IPS DF 4.7 (cell line): ENCODE results near the gene PTGIS.

Experiments
- DNase-seq: peaks from one replicate; pipeline ENCODE4 v3.0.0-alpha.2; 2013; ENCODE audit warnings: low spot score; ENCODE audit errors: extremely low read depth

Gene PTGIS

DNA sequence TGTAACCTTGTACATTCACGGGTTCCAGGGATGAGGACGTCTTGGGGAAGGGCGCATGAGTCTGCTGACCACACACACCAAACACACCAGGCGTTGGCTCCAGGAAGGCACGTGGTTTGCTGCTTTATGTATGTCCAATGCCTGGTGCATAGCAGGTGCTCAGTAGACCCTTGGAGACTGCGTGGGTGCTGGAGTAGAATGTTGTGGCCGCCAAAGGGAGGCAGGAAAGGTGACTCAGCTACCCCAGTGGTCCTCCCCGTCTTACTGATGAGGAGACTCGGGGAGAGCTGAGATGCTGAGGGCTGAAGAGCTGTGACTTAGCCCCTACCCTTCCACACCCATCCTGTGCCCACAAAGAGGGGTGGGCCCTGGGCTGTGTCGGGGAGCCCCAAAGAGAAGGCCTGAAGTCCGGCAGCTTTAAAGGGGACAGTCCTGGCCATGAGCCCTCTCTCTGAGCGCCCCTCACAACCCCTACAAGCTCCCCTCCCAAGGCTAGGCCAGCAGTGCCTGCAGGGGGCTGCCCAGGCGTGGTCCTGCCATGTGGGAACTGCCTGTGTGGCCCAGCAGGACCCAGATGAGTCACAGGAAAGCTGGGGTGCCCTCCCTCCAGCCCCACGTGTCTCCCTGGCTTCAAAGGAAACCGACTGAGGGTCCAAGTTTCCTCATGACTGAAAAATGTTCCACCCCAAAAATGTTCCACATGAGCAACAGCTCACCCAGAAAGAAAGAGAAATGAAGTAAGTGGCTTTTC lies 28.0 kb upstream of the PTGIS start:
- no peak for DNase-seq

DNA sequence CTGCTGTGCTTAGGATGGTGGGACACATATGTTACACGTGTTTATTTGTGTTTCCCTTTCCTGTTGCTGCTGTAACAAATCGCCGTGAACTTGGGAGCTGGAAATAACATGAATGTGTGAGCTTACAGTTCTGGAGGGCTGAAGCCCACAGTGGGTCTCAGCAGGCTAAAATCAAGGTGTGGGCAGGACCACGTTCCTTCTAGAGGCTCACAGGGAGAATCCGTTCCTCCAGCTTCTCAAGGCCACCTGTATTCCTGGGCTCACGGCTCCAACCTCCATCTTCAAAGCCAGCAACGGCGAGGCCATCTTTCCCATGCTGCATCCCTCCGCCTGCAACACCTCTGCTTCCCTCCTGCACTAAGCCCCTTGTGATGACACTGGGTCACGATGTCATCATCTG lies 27.4 kb upstream of the PTGIS start:
- DNase-seq, result no peak

DNA sequence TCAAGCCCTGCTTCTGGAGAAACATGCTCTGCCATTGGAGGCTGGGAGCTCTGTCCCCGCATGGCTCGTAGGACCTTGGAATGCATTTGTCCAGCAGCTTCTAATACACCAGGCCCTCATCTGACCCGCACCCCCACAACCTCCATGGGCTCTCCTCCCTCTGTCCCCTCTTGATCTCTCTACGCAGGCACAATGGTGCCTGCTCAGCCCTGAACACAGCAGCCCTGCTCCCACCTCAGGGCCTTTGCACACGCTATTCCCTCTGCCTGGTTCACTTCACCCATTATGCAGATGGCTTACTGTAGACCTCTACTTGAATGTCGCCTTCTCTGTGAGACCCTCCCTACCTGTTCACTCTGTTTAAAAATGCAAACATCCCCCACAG lies 27.0 kb upstream of the PTGIS start:
- DNase-seq, result no peak

DNA sequence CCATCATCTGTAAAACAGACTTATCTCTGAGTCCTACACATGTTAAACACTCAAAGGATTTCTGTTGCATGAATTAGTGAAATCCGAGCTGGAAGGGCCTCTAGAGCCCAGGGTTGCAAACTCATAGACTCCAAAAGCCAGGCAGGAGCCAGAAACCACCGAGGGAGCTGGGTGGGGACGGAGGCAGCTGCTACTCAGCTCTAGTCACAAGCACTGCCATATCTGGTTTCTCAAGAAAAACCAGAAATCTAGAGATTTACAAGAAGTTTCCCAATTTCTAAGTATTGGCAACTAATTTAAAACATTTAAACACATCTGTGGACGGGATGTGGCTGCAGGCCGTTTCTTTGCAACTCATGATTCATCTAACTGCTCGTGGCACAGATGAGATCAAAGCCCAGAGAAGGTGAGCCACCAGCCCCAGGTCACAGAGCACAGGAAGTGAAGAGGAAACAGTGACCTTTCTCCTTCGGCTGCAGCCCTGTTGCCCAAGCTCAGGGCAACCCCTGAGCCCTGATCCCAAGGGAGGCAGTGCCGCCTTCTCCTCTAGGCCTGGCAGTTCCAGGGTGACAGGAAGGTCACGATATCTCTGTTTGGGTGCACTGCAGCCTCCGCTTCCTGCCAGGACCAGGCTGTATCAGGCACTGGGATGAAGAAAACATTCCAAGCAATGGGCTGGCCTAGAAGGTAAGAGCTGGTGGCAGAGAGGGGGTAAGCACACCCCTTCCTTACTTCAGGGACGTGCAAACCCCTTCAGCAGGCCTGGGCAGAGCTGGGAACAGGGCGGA lies 26.4 kb upstream of the PTGIS start:
- DNase-seq, result no peak

DNA sequence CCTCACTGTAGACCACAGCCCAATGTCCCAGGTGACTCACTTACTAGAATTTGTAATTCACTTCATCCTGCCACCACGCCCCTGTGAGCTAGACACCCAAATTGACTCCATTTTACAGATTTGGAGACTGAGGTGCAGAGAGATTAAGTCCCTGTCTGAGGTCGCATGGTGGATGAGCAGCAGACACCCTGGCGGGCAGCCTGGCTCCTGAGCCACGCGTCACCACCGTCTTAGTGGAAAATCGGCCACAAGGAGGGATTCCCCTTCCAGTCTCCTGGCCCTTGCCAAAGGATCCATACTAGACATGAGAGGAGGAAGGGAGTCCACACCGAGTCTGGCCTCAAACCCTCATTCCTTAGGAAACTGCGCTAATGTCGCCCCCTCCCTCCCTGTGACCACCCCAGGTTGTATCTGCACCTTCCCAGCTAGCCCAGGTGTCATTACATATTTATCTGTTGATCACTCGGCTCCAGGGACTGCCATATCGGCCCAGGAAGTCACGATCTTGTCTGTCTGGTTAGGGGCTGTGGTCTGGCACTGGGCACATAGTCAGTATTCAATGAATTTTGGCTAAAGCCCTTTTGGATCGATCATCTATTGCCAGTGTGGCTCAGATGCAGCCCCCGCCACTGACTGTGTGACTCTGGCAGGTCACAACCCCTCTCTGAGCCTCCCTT lies 25.7 kb upstream of the PTGIS start:
- no peak for DNase-seq

DNA sequence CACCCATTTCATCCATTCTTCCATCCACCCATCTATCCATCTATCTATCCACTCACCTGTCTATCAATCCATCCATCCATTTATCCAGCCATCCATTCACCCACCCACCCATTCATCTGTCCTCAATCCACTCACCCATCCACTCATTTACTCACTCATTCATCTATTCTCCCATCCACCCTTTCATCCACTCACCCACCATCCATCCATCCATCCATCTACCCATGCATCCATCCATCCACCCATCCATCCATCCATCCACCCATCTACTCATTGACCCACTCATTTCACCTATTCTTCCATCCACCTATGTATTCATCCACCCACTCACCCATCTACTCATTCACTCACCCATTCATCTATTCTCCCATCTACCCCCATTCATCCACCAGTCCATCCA lies 24.2 kb upstream of the PTGIS start:
- DNase-seq, result no peak

DNA sequence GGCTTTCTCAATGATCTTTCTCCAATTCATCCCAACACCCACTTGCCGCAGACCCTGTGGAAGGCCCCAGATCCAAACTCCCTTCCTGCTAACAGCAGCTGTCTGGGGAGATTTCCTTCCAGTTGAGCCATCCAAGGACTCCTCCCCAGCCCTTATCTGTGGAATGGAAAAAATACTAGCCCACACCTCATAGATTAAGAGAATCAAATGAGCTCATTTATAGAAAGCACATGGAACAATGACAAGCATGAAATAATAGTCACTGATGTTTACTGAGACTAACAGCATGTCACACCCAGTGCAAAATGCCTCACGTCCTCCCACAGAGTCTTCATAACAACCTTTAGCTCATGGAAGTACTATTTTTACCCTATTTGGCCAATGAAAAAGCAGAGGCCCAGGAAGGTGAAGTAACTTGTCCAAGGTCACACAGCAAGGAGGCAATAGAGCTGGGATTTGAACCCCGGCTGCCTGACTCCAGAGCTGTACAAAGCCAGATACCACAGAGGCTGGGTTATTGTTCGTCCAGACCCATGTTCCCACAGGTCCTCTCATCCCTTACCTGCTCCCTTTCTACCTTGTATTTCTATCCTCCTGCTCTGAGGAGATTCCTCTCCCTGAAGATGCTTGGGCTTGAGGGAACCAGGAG lies 23.4 kb upstream of the PTGIS start:
- DNase-seq, result no peak

DNA sequence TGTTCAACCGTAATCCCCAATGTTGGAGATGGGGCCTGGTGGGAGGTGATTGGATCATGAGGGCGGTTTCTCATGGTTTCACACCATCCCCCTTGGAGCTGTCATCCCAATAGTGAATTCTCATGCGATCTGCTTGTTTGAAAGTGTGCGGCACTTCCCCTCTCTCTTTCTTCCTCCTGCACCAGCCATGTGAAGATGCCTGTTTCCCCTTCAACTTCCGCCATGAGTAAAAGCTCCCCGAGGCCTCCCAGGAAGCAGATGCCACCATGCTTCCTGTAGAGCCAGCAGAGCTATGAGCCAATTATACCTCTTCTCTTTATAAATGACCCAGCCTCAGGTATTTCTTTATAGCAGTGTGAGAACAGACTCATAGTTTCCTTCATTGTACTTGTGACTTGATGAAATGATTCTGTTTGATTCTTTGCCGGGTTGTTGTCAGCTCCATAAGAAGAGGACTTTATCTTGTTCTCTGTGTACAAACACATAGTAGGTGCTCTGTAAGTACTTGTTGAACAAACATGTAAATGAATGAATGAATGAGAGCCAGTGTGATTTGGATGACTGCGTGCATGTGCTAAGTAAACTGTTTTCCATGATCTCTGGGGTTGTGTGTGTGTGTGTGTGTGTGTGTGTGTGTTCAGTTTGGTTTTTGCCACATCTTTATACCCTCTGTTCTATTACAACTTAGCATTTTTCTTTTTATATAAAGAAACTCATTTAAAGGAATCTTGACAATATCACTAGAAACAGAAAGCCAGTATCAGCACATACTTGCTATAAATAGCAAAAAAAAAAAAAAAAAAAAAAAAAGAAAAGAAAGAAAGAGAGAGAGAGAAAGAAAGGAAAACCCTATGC lies 22.5 kb upstream of the PTGIS start:
- DNase-seq, result no peak

DNA sequence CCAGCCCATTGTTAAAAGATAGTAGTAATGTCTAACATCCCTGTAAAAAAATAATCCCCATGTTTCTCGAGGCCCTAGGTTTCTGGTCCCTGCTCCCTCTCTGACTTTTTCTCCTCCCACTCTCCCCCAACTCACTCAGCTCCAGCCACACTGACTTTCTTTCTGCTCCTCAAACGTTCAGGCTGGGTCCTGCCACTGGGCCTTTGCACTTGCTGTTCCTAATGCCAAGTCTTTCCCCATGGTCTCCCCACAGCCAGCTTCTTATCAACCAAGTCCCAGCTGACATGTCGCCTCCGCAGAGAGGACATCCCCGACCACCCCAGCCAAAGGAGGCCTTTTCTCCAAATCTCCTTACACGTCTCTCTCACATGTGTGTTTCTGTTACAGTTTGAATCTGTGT lies 21.8 kb upstream of the PTGIS start:
- DNase-seq, result no peak

DNA sequence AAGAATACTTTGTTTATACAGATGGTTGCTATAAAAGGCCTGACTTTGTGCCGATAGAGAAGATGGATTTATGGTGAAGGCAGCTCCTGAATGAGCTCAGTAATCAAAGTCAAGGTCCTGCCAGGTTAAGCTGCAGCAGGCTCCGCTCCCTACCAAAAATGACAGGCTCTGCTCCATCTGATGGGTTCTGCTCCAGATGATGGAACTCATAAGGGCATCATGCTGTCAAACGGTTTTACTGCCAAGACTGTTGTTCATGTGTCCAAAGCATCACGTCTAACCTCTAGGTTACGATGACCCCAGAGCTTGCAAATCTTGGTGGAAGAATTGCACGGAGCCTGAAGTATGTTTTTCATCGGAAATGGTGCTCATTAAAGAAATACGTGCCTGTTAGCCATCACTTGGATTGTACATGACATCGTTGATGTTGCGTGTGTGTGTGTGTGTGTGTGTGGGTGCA lies 19.2 kb upstream of the PTGIS start:
- no peak for DNase-seq

DNA sequence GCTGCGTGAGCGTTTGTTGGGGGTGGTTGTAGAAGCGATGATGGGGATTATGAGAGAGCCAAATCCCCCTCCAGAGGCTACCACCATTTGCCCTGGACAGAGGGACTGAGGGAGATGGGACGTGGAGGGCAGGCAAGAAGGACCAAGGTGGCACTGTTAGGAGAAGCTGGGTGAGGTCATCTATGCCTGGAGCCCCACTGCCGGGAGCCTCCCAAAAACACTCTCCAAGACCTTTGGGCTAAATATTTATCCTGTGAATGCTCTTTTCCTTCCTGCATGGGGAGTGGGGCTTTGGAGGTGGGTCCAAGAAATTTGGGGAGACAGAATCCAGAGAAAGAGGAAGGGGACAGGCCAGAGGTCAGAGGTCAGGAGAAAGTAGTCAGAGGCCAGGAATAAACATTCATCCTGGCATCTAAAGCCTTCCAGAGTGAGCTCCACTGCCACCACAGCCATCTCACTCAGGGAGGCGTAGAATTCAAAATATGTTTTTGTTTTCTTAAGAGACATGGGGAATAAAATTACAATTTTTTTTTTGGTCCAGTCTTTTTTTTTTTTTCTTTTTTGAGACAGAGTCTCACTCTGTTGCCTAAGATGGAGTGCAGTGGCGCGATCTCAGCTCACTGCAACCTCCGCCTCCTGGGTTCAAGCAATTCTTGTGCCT lies 17.8 kb upstream of the PTGIS start:
- no peak for DNase-seq

DNA sequence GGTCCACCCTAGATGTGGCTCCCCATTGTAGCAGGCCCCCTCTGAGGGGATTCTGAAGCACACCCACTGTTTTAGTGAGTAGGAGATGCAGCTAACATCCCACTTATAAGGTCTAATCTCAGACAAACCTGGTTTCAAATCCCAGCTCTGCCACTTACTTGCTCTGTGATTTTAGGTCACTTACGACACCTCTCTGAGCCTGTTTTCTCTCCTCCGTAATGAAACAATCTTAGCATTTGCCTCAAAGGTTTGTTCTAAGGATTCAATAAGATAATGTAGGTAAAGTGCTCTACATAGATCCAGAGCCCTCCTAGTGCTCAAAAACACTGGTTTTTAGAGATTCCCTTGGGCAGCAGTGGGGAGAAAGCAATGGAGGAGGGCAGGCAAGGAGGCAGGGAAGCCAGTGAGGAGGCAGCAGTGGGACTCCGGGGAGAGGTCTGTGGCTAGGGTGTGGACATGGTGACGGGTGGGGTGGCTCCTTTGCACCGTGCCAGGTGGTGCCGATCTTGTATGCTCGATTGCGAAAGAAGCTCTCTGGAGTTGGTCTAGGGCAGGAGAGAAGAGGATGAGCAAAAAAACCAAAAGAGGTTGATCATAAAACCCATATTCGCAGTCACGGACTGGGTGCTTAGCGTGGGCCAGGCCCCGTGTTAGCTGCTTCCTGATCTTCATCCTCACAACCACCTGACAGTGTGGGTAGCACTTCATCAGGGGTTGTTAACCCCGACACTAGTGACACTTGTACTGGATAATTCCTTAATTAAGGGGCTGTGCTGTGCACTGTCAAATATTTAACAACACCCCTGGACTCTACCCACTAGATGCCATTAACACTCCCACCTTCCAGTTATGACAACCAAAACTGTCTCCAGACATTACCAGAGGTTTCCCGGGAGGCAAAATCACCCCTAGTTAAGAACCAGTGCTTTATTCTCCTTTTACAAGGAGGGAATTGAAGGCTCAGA lies 16.8 kb upstream of the PTGIS start:
- no peak for DNase-seq

DNA sequence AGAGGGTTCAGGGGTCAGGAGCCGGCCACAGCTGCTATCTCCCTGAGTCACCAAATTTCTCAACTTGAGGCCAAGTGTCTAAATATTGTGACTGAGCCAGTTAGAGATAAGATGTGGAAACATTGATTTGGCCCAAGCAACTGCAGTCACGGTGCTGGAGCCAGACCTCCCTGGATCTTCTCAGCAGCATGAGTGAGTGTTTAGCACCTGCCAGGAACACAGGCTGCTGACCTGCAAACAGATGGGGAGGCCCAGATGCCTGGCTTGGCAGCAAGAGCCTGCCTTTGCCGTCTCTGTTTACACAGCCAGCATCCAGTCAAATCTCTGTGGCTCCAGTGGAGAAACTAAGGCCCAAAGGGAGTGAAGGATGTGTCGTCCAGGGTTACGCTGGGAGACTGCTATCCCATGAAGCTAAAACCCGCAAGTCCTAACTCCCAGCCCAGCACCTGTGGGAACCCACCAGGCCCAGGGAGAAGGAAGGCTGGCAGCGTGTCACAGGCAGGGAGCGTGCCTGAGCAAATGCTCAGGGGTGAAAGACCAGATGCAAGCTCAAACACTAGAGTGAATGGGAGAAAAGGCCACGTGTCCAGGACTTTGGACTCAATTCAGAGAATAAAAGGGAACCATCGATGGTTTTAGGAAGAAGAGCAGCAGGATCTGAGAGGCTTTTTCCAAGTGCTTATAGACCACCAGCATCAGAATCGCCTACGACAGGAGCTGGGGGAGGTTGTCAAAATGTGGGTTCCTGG lies 15.9 kb upstream of the PTGIS start:
- DNase-seq, result no peak

DNA sequence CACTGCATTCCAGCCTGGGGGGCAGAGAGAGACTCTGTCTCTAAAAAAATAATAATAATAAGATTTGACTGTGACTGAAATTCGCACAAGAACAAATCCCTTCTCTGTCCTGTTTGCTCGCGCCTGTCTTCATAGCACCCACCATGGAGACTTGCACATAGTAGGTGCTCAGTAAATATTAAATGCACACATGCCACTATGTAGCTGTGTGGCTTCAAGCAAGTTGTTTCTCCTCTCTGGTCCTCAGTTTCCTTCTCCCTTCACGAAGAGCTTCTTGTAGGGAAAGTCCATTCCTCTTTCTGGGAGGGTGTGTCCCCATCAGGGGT lies 15.4 kb upstream of the PTGIS start:
- no peak for DNase-seq

DNA sequence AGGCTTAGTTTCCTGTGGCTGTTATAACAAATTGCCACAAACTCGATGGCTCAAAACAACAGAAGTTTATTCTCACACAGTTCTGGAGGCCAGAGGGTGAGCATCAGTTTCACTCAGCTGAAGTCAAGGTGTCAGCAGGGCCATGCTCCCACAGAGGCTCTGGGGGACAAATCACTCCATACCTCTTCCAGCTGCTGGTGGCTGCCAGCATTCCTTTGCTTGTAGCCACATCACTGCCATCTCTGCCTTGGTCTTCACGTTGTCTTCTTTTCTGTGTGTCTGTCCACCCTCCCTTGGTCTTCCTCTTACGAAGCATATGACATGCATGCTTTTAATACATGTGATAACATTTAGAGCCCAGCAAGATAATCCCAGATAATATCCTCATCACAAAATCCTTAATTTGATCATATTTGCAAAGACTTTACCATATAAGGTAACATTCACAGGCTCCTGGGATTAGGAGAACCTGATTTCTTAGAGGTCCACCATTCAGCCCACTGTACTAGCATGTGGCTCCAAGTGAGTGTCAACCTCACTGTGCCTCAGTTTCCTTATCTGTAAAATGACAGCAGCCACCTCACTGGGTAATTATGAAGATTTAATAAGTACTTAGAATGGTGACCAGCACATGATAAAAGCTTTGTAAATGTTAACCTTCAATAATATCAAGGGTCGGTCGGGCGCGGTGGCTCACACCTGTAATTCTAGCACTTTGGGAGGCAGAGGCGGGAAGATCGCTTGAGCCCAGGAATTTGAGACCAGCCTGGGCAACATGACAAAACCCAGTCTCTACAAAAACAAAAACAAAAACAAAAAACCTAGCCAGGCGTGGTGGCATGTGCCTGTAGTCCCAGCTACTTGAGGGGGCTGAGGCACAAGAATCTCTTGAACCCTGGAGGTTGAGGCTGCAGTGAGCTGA lies 14.7 kb upstream of the PTGIS start:
- no peak for DNase-seq

DNA sequence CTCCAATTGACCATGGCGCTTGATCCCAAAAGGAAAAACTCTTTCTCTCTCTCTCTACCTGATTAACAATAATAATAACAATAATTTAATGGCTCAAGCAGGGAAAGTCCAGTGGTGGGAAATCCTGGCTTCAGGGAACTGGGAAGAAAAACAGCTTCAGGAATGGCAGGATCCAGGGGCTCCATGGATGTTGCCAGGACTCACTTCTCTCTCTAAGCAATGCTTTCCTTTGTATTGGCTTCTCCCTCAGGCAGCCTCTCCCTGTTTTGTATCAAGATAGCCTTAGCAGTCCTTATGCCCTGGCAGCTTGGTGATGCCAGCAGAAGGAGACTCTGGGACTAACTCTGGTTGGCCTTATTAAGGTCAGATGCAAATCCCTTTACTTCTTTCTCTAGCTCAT lies 13.5 kb upstream of the PTGIS start:
- DNase-seq, result no peak

DNA sequence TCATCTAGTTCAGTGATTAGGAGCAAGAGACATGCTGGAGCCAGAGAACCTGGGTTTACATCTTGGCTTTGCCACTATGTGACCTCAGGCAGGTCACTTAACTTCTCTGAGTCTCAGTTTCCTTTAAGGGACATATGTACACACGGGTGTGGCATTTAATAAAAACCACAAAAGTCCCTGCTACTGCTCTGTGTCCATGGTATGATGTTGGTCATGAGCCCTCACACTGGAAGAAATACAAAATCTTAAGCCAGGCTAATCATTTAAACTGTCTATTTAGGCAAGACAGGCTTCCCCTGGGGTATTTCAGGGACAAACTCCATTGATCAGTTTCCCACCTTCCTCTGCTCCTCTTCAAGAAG lies 12.9 kb upstream of the PTGIS start:
- DNase-seq, result no peak
